B cell (primary cell): Measurements from ENCODE around the gene ERAS. TPM values are rescaled to one million over a fixed set of nuclear protein-coding genes. Genes with fewer than 3 reads are reported as not detected.

Experiments used
- ATAC-seq: fragments of 200-7000 bp; cut with Tn5 transposase; one replicate; pipeline ENCODE4 v1.10.0; 2021; ENCODE audit warnings: low read depth, mild to moderate bottlenecking, moderate number of reproducible peaks, moderate library complexity
- CTCF ChIA-PET: fragments of 350-600 bp; sonication (Branson Sonifier 250); formaldehyde crosslinking; loops from one replicate; lab custom pipeline; 2021; ENCODE audit warnings: antibody characterized with exemption, inconsistent platforms; lab: Charles Lee
- POLR2A ChIA-PET: fragments of 350-600 bp; sonication (Branson Sonifier 250); formaldehyde crosslinking; loops from one replicate; lab custom pipeline; 2021; ENCODE audit warnings: antibody characterized with exemption; lab: Charles Lee
- DNase-seq: peaks from one replicate; pipeline ENCODE4 v3.0.0; 2013
- H2AFZ ChIP-seq: 2 replicates; pipeline ENCODE4 v1.6.1; 2012; ENCODE audit warnings: mild to moderate bottlenecking, low read depth, low read length; ENCODE audit not compliant: insufficient read depth, poor library complexity, severe bottlenecking
- H3K27ac ChIP-seq, 2 donors: 1 replicate in 1 of 2; 2 replicates in 1 of 2; pipeline ENCODE4 v1.5.1; 2012 to 2013; ENCODE audit warnings: low read length in 2 of 2, mild to moderate bottlenecking in 2 of 2, moderate library complexity in 1 of 2
- H3K27me3 ChIP-seq, 4 experiments: fragments of 200-600 bp in 1 of 4; sonication (generic) in 1 of 4; replicated peaks in 1 of 4; 1 replicate in 2 of 4; 2 replicates in 2 of 4; pipeline versions ENCODE4 v1.6.1 to v1.7.0; 2013 to 2016; ENCODE audit warnings: low read length in 3 of 4, mild to moderate bottlenecking in 2 of 4, mixed read lengths in 1 of 4, moderate library complexity in 1 of 4; ENCODE audit not compliant: insufficient read depth in 4 of 4, control insufficient read depth in 3 of 4; ENCODE audit errors: control extremely low read depth in 1 of 4
- H3K36me3 ChIP-seq, 2 experiments: replicated peaks in 1 of 2; 1 replicate in 1 of 2; 2 replicates in 1 of 2; pipeline versions ENCODE4 v1.6.1 to v1.7.1; 2013; ENCODE audit warnings: low read length in 1 of 2; ENCODE audit not compliant: insufficient read depth in 2 of 2, control insufficient read depth in 1 of 2; ENCODE audit errors: control extremely low read depth in 1 of 2, extremely low read depth in 1 of 2
- H3K4me1 ChIP-seq, 2 donors: fragments of 200-600 bp in 1 of 2; sonication (generic) in 1 of 2; 1 replicate in 1 of 2; 2 replicates in 1 of 2; pipeline versions ENCODE4 v1.5.1 to v1.6.1; 2013 to 2017; ENCODE audit warnings: low read length in 2 of 2; ENCODE audit not compliant: control insufficient read depth in 2 of 2, insufficient read depth in 2 of 2
- H3K4me2 ChIP-seq: replicated peaks from 2 replicates; pipeline ENCODE3; 2012; ENCODE audit warnings: mild to moderate bottlenecking, low read depth, low read length; ENCODE audit not compliant: poor library complexity, severe bottlenecking
- H3K4me3 ChIP-seq, 5 experiments: fragments of 200-600 bp in 1 of 5; sonication (generic) in 1 of 5; 1 replicate in 3 of 5; 2 replicates in 2 of 5; pipeline versions ENCODE4 v1.5.1 to v1.7.0; 2011 to 2016; ENCODE audit warnings: low read length in 4 of 5, mild to moderate bottlenecking in 4 of 5, low read depth in 2 of 5, control low read depth in 1 of 5, moderate library complexity in 1 of 5; ENCODE audit not compliant: insufficient read depth in 1 of 5; ENCODE audit errors: control extremely low read depth in 1 of 5, extremely low read depth in 1 of 5
- H3K79me2 ChIP-seq: fragments of 200-600 bp; sonication (generic); one replicate; pipeline ENCODE4 v1.6.0; 2016; ENCODE audit warnings: low read length; ENCODE audit not compliant: control insufficient read depth, insufficient read depth
- H3K9ac ChIP-seq: fragments of 200-600 bp; sonication (generic); 2 replicates; pipeline ENCODE4 v1.6.1; 2017; ENCODE audit warnings: mild to moderate bottlenecking, low read length, moderate library complexity
- H3K9me3 ChIP-seq, 3 donors: one replicate each; pipeline versions ENCODE4 v1.6.1 to v1.7.1; 2013; ENCODE audit warnings: low read length in 2 of 3; ENCODE audit not compliant: control insufficient read depth in 2 of 3, insufficient read depth in 1 of 3; ENCODE audit errors: control extremely low read depth in 1 of 3
- H4K20me1 ChIP-seq: 2 replicates; pipeline ENCODE4 v1.6.0; 2012; ENCODE audit warnings: mild to moderate bottlenecking, low read length; ENCODE audit not compliant: insufficient read depth, control insufficient read depth, poor library complexity, severe bottlenecking
- H3K27ac Mint-ChIP-seq: one replicate; pipeline ENCODE4 v1.8.0; 2021; ENCODE audit warnings: mixed read lengths
- H3K27me3 Mint-ChIP-seq: one replicate; pipeline ENCODE4 v1.8.0; 2021; ENCODE audit warnings: mixed read lengths
- H3K4me1 Mint-ChIP-seq: one replicate; pipeline ENCODE4 v1.8.0; 2021; ENCODE audit warnings: mixed read lengths
- H3K4me3 Mint-ChIP-seq: one replicate; pipeline ENCODE4 v1.8.0; 2021; ENCODE audit warnings: mixed read lengths
- H3K9me3 Mint-ChIP-seq: one replicate; pipeline ENCODE4 v1.8.0; 2022; ENCODE audit warnings: mixed read lengths; ENCODE audit not compliant: insufficient read depth
- EZH2 ChIP-seq: IDR thresholded peaks from 2 replicates; pipeline ENCODE4 v1.6.1; 2012; ENCODE audit warnings: borderline replicate concordance, low read depth, mild to moderate bottlenecking, moderate library complexity, low read length; ENCODE audit not compliant: insufficient read depth, poor library complexity, severe bottlenecking
- WGBS: methylation state at CpG from one replicate; pipeline ENCODE4 v1.1.5; 2013; ENCODE audit warnings: missing lambda C conversion rate; ENCODE audit not compliant: insufficient coverage; 5-methylcytosine and 5-hydroxymethylcytosine counted together
- intact Hi-C: fragments of 100-400 bp; cut with micrococcal nuclease; formaldehyde crosslinking; loops from one replicate; pipeline ENCODE4 v1.10.0; 2022
- polyA plus RNA-seq: library from polyadenylated mRNA; depleted of rRNA; stranded (reverse); fragments of >200 nt; gene quantifications from 2 replicates; pipeline ENCODE4 v1.2.3, GENCODE V29; 2012
- total RNA-seq, 2 donors: library from RNA; stranded (reverse); fragments of 120-200 nt in 1 of 2; gene quantifications; 1 replicate in 1 of 2; 2 replicates in 1 of 2; pipeline versions ENCODE4 v1.2.3 to v1.2.4, GENCODE V29; 2013 to 2022
- TF ChIP-seq, protein P1 (sequence below): fragments of 200-600 bp; IDR thresholded peaks from one replicate; pipeline ENCODE4 v1.8.0; 2022; ENCODE audit warnings: antibody characterized with exemption, mild to moderate bottlenecking

The ERAS gene
- total and polyA plus RNA-seq, 2 donors (not counting 1 experiment from before 2014, with no cell fraction given), result 0.09 TPM; not detected in 1

DNA sequence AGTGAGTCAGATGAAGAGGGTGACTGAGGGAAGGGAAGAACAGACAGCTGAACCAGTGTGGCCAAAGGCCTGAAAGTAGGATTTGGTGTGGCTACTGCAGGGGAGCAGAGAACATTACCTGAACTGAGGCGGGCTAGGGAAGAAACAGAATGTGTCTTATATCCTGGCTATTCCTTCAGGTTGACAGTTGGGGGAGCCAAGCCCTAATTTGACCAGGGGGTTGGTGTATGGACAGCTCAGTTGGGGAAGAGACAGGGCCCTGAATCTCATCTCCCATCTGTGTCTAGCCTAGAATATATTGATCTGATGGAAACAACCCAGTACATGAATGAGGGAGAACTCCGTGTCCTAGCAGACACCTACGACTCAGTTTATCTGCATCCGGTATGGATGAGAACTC is 20.2 kb upstream of the ERAS start:
- intact Hi-C loops, result no loop called here
- TF ChIP-seq, protein P1, sequence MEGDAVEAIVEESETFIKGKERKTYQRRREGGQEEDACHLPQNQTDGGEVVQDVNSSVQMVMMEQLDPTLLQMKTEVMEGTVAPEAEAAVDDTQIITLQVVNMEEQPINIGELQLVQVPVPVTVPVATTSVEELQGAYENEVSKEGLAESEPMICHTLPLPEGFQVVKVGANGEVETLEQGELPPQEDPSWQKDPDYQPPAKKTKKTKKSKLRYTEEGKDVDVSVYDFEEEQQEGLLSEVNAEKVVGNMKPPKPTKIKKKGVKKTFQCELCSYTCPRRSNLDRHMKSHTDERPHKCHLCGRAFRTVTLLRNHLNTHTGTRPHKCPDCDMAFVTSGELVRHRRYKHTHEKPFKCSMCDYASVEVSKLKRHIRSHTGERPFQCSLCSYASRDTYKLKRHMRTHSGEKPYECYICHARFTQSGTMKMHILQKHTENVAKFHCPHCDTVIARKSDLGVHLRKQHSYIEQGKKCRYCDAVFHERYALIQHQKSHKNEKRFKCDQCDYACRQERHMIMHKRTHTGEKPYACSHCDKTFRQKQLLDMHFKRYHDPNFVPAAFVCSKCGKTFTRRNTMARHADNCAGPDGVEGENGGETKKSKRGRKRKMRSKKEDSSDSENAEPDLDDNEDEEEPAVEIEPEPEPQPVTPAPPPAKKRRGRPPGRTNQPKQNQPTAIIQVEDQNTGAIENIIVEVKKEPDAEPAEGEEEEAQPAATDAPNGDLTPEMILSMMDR, result no peak
- TF ChIP-seq EZH2, result no peak
- H3K4me3 Mint-ChIP-seq, result no peak overlapping the region
- no peaks in the 10 kb centered on the region for H4K20me1 ChIP-seq
- no peak for ATAC-seq
- ChIA-PET POLR2A (no interaction called here), CTCF (interaction anchor here (1.1 kb wide), 1 partner anchor 158 kb away, joined by 3 read pairs; no protein-coding TSS in a partner anchor)
- H3K9ac ChIP-seq, result no peak overlapping the region
- DNase-seq, result no peak
- no peaks in the 10 kb centered on the region for H3K27me3 Mint-ChIP-seq
- no peaks in the 10 kb centered on the region for H3K27me3 ChIP-seq
- WGBS, result no CpG with 5 or more reads among the region's 4 CpGs
- H3K36me3 ChIP-seq, result peaks cover 0 to 7% of the 10 kb centered on the region in 2 experiments
- no peak overlapping the region for H3K4me2 ChIP-seq
- peaks cover 7% of the 10 kb centered on the region for H3K4me1 Mint-ChIP-seq
- H3K27ac Mint-ChIP-seq, result no peak overlapping the region
- peaks cover 4 to 9% of the 10 kb centered on the region in 2 donors for H3K4me1 ChIP-seq
- no peaks in the 10 kb centered on the region for H3K79me2 ChIP-seq
- no peaks in the 10 kb centered on the region for H3K9me3 ChIP-seq
- no peak overlapping the region for H3K27ac ChIP-seq
- H2AFZ ChIP-seq, result no peak overlapping the region
- H3K9me3 Mint-ChIP-seq, result no peaks in the 10 kb centered on the region
- no peak overlapping the region for H3K4me3 ChIP-seq

DNA sequence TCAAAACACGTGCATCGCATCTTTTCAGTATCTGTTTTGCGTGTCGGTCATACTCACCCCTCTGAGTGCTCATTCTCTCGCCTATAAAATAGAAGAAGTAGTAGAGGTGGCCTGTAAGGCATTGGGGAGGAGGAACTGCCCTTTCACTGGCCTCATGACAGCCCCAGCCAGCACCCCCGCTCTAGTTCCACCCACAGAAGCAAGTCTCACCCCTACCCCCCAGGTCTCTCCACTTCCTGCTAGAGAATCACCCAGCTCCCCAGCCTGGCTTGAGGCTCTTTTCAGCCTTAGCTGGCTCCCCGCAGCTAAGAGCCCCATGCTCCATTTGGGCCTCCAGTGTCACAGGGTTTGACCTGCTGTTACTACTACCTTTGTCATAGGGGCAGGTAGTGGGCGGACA is 12.7 kb upstream of the ERAS start:
- Histone ChIP-seq H3K27ac (no peak overlapping the region), H4K20me1 (no peaks in the 10 kb centered on the region), H3K4me3 (no peak overlapping the region), H3K4me1 (no peaks in the 10 kb centered on the region), H3K36me3 (peaks cover 0 to 4% of the 10 kb centered on the region in 2 experiments), H3K4me2 (no peak overlapping the region), H3K9me3 (no peaks in the 10 kb centered on the region), H2AFZ (no peak overlapping the region), H3K9ac (no peak overlapping the region), H3K27me3 (no peaks in the 10 kb centered on the region), H3K79me2 (no peaks in the 10 kb centered on the region)
- Mint-ChIP-seq H3K9me3 (no peaks in the 10 kb centered on the region), H3K4me1 (no peaks in the 10 kb centered on the region), H3K4me3 (no peak overlapping the region), H3K27me3 (no peaks in the 10 kb centered on the region), H3K27ac (no peak overlapping the region)
- intact Hi-C loops, result no loop called here
- TF ChIP-seq, protein P1, result no peak
- TF ChIP-seq EZH2, result no peak
- ChIA-PET CTCF (no interaction called here), POLR2A (no interaction called here)
- ATAC-seq, result no peak
- 100% methylated on average over 2 of the region's 8 CpGs for WGBS
- no peak for DNase-seq
